ENCODE measurements around the gene TIGD3. TPM values are rescaled to one million over a fixed set of nuclear protein-coding genes. Genes with fewer than 3 reads are reported as not detected.

Gene TIGD3
- total and polyA plus RNA-seq, 9 of the 15 experiments (the other 6 are each of a cell fraction or from before 2014, with no cell fraction given), result 0.06 to 1.3 (median 0.56) TPM

DNA sequence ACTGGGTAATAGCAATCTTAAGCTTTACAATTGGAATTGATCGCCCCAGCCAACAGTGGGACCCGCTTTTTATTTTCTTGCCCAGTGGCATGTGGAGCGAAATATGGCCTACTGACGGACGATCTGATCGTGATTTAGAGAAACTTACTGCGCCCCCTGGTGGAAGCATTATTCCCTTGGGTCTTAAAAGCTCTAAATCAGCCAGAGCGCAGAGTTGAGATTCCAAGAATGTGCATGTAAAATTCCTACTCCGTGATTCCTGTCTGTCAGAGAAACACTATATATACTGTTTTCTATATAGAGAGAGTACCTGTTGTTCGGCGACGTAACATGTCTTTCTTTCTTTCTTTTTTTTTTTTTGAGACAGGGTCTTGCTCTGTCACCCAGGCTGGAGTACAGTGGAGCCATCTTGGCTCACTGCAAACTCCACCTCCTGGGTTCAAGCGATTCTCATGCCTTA, 24.6 kb upstream of the TIGD3 start (continued):
- TF ChIP-seq, protein P1, sequence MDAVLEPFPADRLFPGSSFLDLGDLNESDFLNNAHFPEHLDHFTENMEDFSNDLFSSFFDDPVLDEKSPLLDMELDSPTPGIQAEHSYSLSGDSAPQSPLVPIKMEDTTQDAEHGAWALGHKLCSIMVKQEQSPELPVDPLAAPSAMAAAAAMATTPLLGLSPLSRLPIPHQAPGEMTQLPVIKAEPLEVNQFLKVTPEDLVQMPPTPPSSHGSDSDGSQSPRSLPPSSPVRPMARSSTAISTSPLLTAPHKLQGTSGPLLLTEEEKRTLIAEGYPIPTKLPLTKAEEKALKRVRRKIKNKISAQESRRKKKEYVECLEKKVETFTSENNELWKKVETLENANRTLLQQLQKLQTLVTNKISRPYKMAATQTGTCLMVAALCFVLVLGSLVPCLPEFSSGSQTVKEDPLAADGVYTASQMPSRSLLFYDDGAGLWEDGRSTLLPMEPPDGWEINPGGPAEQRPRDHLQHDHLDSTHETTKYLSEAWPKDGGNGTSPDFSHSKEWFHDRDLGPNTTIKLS (IDR thresholded peaks at IDR 0.05; ENCODE audit: borderline replicate concordance, low read depth), result 0 out of 2 replicates have a peak, but pooled peaks have one; percentile 33
- TF ChIP-seq ZNF121 (CRISPR knock-in tag; conservative IDR thresholded peaks at IDR 0.05) (no peak), RBBP5 (IDR thresholded peaks at IDR 0.05; ENCODE audit: borderline replicate concordance, insufficient read depth, low read length, poor library complexity, severe bottlenecking) (no peak), CBFB (CRISPR knock-in tag; IDR thresholded peaks at IDR 0.05) (no peak), RBM14 (IDR thresholded peaks at IDR 0.05; ENCODE audit: borderline replicate concordance, insufficient read depth, low read depth, low read length) (no peak), PHB2 (IDR thresholded peaks at IDR 0.05; ENCODE audit: low read depth) (no peak), ZNF830 (CRISPR knock-in tag; IDR thresholded peaks at IDR 0.05) (no peak), HNRNPLL (IDR thresholded peaks at IDR 0.05; ENCODE audit: low read depth, low read length, poor library complexity, severe bottlenecking) (no peak), ZNF133 (CRISPR knock-in tag; IDR thresholded peaks at IDR 0.05) (no peak), ZFX (CRISPR knock-in tag; IDR thresholded peaks at IDR 0.05) (no peak), ZNF764 (CRISPR knock-in tag; IDR thresholded peaks at IDR 0.05; ENCODE audit: low read depth) (no peak), FOXM1 (IDR thresholded peaks at IDR 0.05; ENCODE audit: low read depth) (no peak), FOXM1 (CRISPR knock-in tag; IDR thresholded peaks at IDR 0.05; ENCODE audit: low read depth) (no peak), COPS2 (conservative IDR thresholded peaks at IDR 0.05) (no peak)
- TF ChIP-seq, protein P2, sequence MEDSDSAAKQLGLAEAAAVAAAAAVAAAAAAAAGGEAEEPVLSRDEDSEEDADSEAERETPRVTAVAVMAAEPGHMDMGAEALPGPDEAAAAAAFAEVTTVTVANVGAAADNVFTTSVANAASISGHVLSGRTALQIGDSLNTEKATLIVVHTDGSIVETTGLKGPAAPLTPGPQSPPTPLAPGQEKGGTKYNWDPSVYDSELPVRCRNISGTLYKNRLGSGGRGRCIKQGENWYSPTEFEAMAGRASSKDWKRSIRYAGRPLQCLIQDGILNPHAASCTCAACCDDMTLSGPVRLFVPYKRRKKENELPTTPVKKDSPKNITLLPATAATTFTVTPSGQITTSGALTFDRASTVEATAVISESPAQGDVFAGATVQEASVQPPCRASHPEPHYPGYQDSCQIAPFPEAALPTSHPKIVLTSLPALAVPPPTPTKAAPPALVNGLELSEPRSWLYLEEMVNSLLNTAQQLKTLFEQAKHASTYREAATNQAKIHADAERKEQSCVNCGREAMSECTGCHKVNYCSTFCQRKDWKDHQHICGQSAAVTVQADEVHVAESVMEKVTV (CRISPR knock-in tag; IDR thresholded peaks at IDR 0.05), result 0 out of 2 replicates have a peak, but pooled peaks have one; percentile 14
- TF ChIP-seq, protein P3, sequence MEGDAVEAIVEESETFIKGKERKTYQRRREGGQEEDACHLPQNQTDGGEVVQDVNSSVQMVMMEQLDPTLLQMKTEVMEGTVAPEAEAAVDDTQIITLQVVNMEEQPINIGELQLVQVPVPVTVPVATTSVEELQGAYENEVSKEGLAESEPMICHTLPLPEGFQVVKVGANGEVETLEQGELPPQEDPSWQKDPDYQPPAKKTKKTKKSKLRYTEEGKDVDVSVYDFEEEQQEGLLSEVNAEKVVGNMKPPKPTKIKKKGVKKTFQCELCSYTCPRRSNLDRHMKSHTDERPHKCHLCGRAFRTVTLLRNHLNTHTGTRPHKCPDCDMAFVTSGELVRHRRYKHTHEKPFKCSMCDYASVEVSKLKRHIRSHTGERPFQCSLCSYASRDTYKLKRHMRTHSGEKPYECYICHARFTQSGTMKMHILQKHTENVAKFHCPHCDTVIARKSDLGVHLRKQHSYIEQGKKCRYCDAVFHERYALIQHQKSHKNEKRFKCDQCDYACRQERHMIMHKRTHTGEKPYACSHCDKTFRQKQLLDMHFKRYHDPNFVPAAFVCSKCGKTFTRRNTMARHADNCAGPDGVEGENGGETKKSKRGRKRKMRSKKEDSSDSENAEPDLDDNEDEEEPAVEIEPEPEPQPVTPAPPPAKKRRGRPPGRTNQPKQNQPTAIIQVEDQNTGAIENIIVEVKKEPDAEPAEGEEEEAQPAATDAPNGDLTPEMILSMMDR (IDR thresholded peaks at IDR 0.05 in 2 of 3, conservative IDR thresholded peaks at IDR 0.05 in 1 of 3; ENCODE audit: insufficient read depth in 2 of 3, low read depth in 1 of 3, low read length in 3 of 3), result peak; percentile 78 to 82 (median 80)
- TF ChIP-seq, protein P4, sequence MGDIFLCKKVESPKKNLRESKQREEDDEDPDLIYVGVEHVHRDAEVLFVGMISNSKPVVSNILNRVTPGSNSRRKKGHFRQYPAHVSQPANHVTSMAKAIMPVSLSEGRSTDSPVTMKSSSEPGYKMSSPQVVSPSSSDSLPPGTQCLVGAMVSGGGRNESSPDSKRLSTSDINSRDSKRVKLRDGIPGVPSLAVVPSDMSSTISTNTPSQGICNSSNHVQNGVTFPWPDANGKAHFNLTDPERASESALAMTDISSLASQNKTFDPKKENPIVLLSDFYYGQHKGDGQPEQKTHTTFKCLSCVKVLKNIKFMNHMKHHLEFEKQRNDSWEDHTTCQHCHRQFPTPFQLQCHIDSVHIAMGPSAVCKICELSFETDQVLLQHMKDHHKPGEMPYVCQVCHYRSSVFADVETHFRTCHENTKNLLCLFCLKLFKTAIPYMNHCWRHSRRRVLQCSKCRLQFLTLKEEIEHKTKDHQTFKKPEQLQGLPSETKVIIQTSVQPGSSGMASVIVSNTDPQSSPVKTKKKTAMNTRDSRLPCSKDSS (IDR thresholded peaks at IDR 0.05; ENCODE audit: low read depth, partially characterized antibody), result no peak
- TF ChIP-seq, protein P5, sequence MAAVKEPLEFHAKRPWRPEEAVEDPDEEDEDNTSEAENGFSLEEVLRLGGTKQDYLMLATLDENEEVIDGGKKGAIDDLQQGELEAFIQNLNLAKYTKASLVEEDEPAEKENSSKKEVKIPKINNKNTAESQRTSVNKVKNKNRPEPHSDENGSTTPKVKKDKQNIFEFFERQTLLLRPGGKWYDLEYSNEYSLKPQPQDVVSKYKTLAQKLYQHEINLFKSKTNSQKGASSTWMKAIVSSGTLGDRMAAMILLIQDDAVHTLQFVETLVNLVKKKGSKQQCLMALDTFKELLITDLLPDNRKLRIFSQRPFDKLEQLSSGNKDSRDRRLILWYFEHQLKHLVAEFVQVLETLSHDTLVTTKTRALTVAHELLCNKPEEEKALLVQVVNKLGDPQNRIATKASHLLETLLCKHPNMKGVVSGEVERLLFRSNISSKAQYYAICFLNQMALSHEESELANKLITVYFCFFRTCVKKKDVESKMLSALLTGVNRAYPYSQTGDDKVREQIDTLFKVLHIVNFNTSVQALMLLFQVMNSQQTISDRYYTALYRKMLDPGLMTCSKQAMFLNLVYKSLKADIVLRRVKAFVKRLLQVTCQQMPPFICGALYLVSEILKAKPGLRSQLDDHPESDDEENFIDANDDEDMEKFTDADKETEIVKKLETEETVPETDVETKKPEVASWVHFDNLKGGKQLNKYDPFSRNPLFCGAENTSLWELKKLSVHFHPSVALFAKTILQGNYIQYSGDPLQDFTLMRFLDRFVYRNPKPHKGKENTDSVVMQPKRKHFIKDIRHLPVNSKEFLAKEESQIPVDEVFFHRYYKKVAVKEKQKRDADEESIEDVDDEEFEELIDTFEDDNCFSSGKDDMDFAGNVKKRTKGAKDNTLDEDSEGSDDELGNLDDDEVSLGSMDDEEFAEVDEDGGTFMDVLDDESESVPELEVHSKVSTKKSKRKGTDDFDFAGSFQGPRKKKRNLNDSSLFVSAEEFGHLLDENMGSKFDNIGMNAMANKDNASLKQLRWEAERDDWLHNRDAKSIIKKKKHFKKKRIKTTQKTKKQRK (IDR thresholded peaks at IDR 0.05; ENCODE audit: borderline replicate concordance, low read depth, low read length), result no peak
